Measurements from ENCODE around the gene MAPRE3. TPM values are rescaled to one million over a fixed set of nuclear protein-coding genes. Genes with fewer than 3 reads are reported as not detected.

MAPRE3 gene
- total RNA-seq, 1 experiment from 2014 or later: 4.9 TPM

- H3K27me3 Mint-ChIP-seq (ENCODE audit: insufficient read depth, unreplicated experiment): no peaks in the 10 kb centered on the region
- no peaks in the 10 kb centered on the region for H3K36me3 Mint-ChIP-seq (ENCODE audit: insufficient read depth, unreplicated experiment)
- no peaks in the 10 kb centered on the region for H3K36me3 ChIP-seq (ENCODE audit: control insufficient read depth, insufficient read depth, low read length)
- intact Hi-C loops (cut with micrococcal nuclease; ENCODE audit: unreplicated experiment): no loop called here
- H3K27me3 ChIP-seq (replicated peaks; ENCODE audit: control insufficient read depth, insufficient read depth, low read length): no peaks in the 10 kb centered on the region
- POLR2A ChIA-PET: no interaction called here
- H3K4me1 ChIP-seq: peaks cover 22% of the 10 kb centered on the region
- no peak overlapping the region for H3K4me3 ChIP-seq (ENCODE audit: low read depth, low read length)
- CTCF ChIA-PET: interaction anchor here (1.0 to 2.8 kb wide), 2 partner anchors 18 to 37 kb away, joined by 3 to 8 read pairs; no protein-coding TSS in a partner anchor
- BruUV-seq (replicated peaks): no TSS peak
- H3K9me3 Mint-ChIP-seq (ENCODE audit: unreplicated experiment): no peaks in the 10 kb centered on the region
- peaks cover 29% of the 10 kb centered on the region for H3K4me1 Mint-ChIP-seq (ENCODE audit: low read depth, unreplicated experiment)
- no peak for TF ChIP-seq CTCF (IDR thresholded peaks at IDR 0.05; ENCODE audit: insufficient read depth in 1 of 2, low read depth in 1 of 2, low read length in 1 of 2, severe bottlenecking in 1 of 2, unreplicated experiment in 1 of 2)
- H3K27ac Mint-ChIP-seq (ENCODE audit: unreplicated experiment): peak overlapping the region; percentile 90
- H3K9me3 ChIP-seq: no peaks in the 10 kb centered on the region
- DNase-seq: no peak
- no peak overlapping the region for H3K4me3 Mint-ChIP-seq (ENCODE audit: unreplicated experiment)
These were observed 45.7 kb upstream of the MAPRE3 start for GRCh38 chr2:26924731-26925099.

GRCh38 chr2:26925100-26925791 is 45.2 kb upstream of the MAPRE3 start:
- Mint-ChIP-seq H3K9me3 (ENCODE audit: unreplicated experiment) (no peaks in the 10 kb centered on the region), H3K27me3 (ENCODE audit: insufficient read depth, unreplicated experiment) (no peaks in the 10 kb centered on the region), H3K4me3 (ENCODE audit: unreplicated experiment) (peak overlapping the region; percentile 32), H3K36me3 (ENCODE audit: insufficient read depth, unreplicated experiment) (no peaks in the 10 kb centered on the region), H3K27ac (ENCODE audit: unreplicated experiment) (peak overlapping the region; percentile 90), H3K4me1 (ENCODE audit: low read depth, unreplicated experiment) (peaks cover 31% of the 10 kb centered on the region)
- Histone ChIP-seq H3K4me3 (ENCODE audit: low read depth, low read length) (no peak overlapping the region), H3K9me3 (no peaks in the 10 kb centered on the region), H3K36me3 (ENCODE audit: control insufficient read depth, insufficient read depth, low read length) (no peaks in the 10 kb centered on the region), H3K27me3 (replicated peaks; ENCODE audit: control insufficient read depth, insufficient read depth, low read length) (no peaks in the 10 kb centered on the region), H3K4me1 (peaks cover 22% of the 10 kb centered on the region)
- intact Hi-C loops (cut with micrococcal nuclease; ENCODE audit: unreplicated experiment): no loop called here
- no peak for TF ChIP-seq CTCF (IDR thresholded peaks at IDR 0.05; ENCODE audit: insufficient read depth in 1 of 2, low read depth in 1 of 2, low read length in 1 of 2, severe bottlenecking in 1 of 2, unreplicated experiment in 1 of 2)
- peak; percentile 77 to 85 for DNase-seq
- POLR2A ChIA-PET: no interaction called here
- CTCF ChIA-PET: interaction anchor here (1.0 to 2.8 kb wide), 2 partner anchors 17 to 36 kb away, joined by 3 to 8 read pairs; no protein-coding TSS in a partner anchor
- BruUV-seq (replicated peaks): no TSS peak

GRCh38 chr2:26927221-26927620 is 43.2 kb upstream of the MAPRE3 start:
- Mint-ChIP-seq H3K36me3 (ENCODE audit: insufficient read depth, unreplicated experiment) (no peaks in the 10 kb centered on the region), H3K27ac (ENCODE audit: unreplicated experiment) (no peak overlapping the region), H3K27me3 (ENCODE audit: insufficient read depth, unreplicated experiment) (no peaks in the 10 kb centered on the region), H3K9me3 (ENCODE audit: unreplicated experiment) (no peaks in the 10 kb centered on the region), H3K4me3 (ENCODE audit: unreplicated experiment) (no peak overlapping the region), H3K4me1 (ENCODE audit: low read depth, unreplicated experiment) (peaks cover 31% of the 10 kb centered on the region)
- Histone ChIP-seq H3K36me3 (ENCODE audit: control insufficient read depth, insufficient read depth, low read length) (no peaks in the 10 kb centered on the region), H3K9me3 (no peaks in the 10 kb centered on the region), H3K4me3 (ENCODE audit: low read depth, low read length) (no peak overlapping the region), H3K4me1 (peaks cover 22% of the 10 kb centered on the region), H3K27me3 (replicated peaks; ENCODE audit: control insufficient read depth, insufficient read depth, low read length) (no peaks in the 10 kb centered on the region)
- intact Hi-C loops (cut with micrococcal nuclease; ENCODE audit: unreplicated experiment): no loop called here
- no peak for DNase-seq
- CTCF ChIA-PET: no interaction called here
- BruUV-seq (replicated peaks): no TSS peak
- POLR2A ChIA-PET: no interaction called here
- TF ChIP-seq CTCF (IDR thresholded peaks at IDR 0.05; ENCODE audit: insufficient read depth in 1 of 2, low read depth in 1 of 2, low read length in 1 of 2, severe bottlenecking in 1 of 2, unreplicated experiment in 1 of 2): no peak

Data from Caco-2 (cell line).